ENCODE measurements around the gene RPP40. TPM values are rescaled to one million over a fixed set of nuclear protein-coding genes. Genes with fewer than 3 reads are reported as not detected.
A peak's percentile ranks its signal among the peaks of the same experiment; 100 is the strongest.
"Not testable (repeated sequence)": the region's sequence is repeated elsewhere in the genome, so short reads cannot be mapped to it uniquely, and the experiment has no call there.

RPP40 gene
- total RNA-seq = 26.2 and 32.9 TPM in 2 replicates

DNA sequence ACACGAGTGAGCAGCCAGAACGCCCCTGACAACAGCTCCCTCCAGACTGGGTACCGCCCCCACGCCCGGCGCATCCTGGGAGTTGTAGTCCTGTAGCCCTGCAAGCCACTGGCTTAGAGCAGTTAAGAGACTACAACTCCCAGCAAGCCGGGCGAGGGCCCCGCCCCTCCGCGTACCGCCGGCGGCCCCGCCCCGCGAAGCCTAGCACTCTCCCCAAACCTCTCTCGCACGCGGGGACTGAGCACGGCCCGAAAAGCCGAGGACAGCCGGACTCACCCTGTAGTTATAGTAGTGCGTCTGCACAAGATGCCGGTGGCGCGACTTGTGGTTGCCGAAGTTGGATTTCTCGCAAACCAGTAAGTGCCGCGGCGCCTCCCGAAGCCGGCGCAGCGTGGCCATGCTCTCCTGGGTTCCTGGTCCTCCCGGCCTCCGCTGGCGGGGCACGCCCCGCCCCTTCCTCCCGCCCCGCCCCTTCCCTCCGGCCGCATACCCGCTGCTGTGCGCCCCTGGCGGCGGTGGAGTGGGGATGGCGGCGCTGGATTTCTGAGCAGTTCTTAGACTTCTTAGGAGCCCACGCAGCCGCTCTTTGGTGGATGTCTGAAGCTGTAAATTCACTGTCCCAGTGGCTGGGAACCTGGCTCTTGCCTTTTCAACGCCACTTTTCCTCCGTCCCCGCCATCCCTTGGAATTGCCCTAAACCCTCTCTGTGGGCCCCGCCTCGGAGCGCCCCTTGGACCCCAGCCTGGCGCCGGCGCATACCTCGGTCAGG is at the start of gene RPP40:
Gene RPP40, minus strand, starts transcription at position 434 of the 769 bp plus-strand sequence. Its CDS starts 35 bp downstream, at position 399.
- peak; percentile 92 for DNase-seq (ENCODE audit: low read depth, low spot score)

GRCh38 chr6:5053038-5053437 is 49.2 kb upstream of the RPP40 start:
- peak; percentile 53 for DNase-seq (ENCODE audit: low read depth, low spot score)

DNA sequence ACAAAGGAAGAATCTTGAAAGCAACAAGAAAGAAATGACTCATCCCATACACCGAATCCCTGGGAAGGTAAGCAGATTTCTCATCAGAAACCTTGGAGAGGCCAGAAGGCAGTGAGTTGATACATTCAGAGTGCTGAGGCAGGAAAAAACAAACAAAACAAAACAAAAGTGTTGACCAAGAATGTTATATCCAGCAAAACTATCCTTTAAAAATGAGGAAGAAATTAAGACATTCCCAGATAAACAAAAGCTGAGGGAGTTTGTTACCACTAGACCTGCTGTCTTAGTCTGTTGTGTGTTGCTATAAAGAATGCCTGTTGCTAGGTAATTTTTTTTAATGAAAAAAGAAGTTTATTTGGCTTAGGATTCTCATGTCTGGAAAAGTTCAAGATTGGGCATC is 47.6 kb upstream of the RPP40 start:
- no peak for DNase-seq (ENCODE audit: low read depth, low spot score)

GRCh38 chr6:5050009-5050408 is 46.2 kb upstream of the RPP40 start:
- DNase-seq (ENCODE audit: low read depth, low spot score) = no peak

GRCh38 chr6:5046430-5046829 is 42.6 kb upstream of the RPP40 start:
- DNase-seq (ENCODE audit: low read depth, low spot score) = no peak

- DNase-seq (ENCODE audit: low read depth, low spot score) = no peak
Observed at GRCh38 chr6:5045416-5045815, 41.6 kb upstream of the RPP40 start.

GRCh38 chr6:5044866-5045265 is 41.0 kb upstream of the RPP40 start:
- DNase-seq (ENCODE audit: low read depth, low spot score) = no peak

- no peak for DNase-seq (ENCODE audit: low read depth, low spot score)
Observed at GRCh38 chr6:5042436-5042835, 38.6 kb upstream of the RPP40 start.

DNA sequence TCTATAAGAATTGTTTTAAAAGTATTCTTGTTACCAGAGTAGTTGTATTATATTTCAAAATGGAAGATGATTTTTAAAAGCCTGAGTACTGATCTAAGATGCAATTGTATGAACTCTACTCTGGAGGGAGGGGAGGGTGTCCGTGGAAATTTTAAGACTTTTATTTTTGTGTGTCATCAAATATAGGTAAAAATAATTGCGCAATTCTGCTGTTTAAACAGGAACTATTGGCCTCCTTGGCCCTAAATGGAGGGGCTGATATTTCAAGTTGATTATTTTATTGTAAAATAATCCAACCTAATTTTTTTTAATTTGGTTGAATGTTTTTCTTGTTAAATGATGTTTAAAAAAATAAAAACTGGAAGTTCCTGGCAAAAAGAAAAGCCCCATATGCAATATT is 38.1 kb upstream of the RPP40 start:
- no peak for DNase-seq (ENCODE audit: low read depth, low spot score)

DNA sequence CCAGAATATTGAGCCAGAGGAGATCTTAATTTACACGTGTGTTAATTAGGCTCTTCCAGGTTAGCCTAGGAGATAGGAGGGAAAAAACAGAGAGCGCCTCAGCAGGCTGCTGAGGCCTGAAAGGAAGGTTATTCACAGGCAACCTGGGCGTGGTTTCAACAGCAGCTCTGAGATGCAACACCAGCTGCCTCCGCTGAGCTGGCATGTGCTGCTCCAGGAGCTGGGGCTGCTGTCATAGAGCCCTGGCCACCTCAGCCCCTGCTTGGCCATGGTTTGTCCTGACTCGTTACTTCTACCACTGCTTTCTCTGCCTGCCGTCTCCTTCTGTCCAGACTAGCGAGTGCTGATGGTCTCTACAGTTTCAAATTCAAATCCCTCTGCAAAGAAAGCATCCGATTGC is 32.4 kb upstream of the RPP40 start:
- DNase-seq (ENCODE audit: low read depth, low spot score) = no peak

DNA sequence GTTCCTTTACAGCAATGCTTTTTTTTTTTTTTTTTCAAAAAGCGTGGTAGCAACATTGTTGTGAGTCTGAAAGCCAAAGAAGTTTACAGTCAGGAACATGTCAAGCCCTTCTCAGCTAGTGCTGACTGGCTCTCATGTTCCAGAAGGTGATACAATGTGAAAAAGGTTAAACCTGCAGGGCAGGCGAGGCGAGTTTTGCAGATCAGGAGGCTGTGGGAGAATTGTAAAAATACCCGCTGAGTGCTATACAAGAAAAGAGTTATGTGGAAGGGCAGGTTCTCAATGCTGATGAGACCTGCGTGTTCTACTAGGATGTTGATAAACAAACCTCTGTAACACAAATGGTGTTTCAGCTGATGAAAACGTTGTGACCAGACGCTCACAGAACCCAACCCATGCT is 30.9 kb upstream of the RPP40 start:
- no peak for DNase-seq (ENCODE audit: low read depth, low spot score)

DNA sequence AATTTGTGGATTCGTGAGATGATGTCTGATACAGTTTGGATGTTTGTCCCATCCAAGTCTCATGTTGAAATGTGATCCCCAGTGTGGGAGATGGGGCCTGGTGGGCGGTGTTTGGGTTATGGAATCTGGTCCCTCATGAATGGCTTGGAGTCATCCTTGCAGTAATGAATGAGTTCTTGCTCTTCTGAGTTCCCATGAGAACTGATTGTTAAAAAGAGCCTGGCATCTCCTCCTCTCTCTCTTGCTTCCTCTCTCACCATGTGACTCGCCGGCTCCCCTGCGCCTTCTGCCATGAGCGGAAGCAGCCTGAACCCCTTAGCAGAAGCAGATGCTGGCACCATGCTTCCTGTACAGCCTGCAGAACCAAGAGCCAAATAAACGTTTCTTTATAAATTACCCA is 30.5 kb upstream of the RPP40 start:
- no peak for DNase-seq (ENCODE audit: low read depth, low spot score)

GRCh38 chr6:5033214-5033904 is 29.5 kb upstream of the RPP40 start:
- not testable (repeated sequence) for DNase-seq (ENCODE audit: low read depth, low spot score)

DNA sequence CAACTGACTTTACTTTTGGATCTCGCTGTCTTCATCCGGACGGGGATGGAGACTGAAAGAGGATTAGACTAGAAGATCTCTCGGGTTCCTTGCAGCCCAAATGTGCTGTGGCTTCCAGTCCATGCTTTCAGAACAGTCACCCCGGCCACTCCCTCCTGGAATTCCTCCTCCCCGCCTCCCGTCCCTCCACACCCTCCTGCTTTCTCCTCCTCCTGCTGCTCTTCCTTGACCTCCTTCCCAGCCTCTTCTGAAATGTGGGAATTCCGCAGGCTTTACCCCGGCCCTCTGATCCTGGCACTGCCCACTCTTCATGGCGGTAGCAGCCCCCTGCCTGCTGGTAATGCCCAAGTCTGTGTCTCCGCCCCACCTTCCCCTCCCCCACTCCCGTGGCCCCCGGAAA is 28.9 kb upstream of the RPP40 start:
- DNase-seq (ENCODE audit: low read depth, low spot score) = not testable (repeated sequence)

DNA sequence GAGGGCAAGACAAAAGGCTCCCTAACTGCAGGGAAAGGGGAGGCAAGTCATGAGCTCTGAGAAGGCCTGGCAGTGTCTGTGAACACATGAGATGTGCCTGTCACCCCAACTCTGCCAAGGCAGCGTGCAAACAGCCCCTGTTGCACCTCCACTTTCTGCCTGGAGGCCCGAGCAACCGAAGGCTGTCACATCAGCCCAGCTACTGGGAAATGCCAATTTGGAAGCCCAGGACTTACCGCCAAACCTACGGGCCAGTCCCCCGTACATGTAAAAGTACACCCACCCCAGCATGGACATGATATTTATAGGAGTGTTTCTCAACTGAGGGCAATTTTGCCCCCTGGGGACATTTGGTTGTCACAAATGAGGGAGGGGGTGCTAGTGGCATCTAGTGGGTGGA is 27.3 kb upstream of the RPP40 start:
- DNase-seq (ENCODE audit: low read depth, low spot score) = no peak

DNA sequence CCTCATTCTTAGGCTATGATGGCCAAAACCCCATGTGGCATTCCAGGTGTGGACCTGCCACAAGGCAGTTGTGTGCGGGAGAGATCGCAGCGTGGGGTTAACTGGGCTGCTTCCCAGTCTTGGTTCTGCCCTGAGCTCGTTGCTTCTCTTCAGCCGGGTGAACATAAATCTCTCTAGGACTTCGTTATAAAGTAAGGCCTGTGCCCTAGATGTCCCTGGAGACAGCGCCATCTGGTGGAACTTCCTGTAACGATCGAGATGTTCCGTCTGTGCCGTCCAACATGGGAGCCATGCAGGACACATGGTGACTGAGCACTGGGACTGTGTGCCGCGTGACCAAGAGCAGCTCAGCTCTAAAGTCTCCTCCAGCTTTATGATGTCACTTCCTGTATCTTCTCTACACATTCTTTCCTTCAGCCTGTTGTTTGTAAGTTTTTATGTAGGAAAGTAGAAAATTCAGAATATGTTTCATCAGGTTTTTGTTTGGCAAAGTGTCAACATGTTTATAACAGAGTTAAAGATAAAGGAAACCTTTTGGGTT is 26.8 kb upstream of the RPP40 start:
- DNase-seq (ENCODE audit: low read depth, low spot score) = peak; percentile 44

DNA sequence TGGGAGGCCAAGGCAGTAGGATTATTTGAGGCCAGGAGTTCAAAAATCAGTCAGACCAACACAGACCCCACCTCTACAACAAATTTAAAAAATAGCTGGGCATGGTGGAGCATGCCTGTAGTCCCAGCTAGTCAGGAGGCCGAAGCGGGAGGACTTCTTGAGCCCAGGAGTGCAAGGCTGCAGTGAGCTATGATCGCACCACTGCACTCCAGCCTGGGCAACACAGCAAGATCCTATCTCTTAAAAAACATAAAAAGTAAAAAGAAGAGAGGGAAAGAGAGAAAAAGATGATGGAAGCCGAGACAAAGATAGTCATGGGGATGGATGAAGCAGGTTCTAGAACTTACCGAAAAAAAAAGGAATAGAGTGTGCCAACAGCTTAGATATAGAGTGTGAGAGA is 25.8 kb upstream of the RPP40 start:
- DNase-seq (ENCODE audit: low read depth, low spot score) = no peak

GRCh38 chr6:5028921-5029320 is 25.1 kb upstream of the RPP40 start:
- no peak for DNase-seq (ENCODE audit: low read depth, low spot score)

DNA sequence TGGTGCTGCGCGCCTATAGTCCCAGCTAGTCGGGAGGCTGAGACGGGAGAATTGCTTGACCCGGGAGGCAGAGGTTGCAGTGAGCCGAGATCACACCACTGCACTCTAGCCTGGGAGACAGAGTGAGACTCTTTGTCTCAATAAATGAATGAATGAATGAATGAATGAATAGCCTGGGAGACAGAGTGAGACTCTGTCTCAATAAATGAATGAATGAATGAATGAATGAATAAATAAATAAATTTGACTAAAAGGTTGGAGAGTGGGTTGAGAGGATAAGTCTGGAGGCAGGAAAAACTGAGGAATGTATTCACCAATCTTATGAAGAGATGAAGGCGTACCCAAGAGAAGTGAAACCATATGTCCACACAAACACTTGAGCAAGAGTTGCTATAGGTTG is 24.5 kb upstream of the RPP40 start:
- no peak for DNase-seq (ENCODE audit: low read depth, low spot score)

- DNase-seq (ENCODE audit: low read depth, low spot score) = no peak
Observed at GRCh38 chr6:5025911-5026819, 22.3 kb upstream of the RPP40 start.

- no peak for DNase-seq (ENCODE audit: low read depth, low spot score)
Observed at GRCh38 chr6:5023923-5024322, 20.1 kb upstream of the RPP40 start.

DNA sequence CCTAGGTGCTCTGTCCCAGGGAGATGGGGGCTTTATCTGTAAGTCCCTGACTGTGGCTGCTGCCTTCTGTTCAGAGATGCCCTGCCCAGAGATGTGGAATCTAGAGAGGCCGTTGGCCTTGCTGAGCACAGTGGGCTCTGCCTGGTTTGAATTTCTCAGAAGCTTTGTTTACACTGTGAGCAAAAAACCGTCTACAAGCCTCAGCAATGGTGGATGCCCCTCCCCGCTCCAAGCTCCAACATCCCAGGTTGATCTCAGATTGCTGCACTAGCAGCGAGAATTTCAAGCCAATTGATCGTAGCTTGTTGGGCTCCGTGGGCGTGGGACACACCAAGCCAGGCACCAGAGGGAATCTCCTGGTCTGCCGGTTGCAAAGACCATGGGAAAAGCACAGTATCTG is 16.3 kb upstream of the RPP40 start:
- no peak for DNase-seq (ENCODE audit: low read depth, low spot score)
